NB4 (cell line): Measurements from ENCODE around the gene NGEF.

ENCODE experiments used
- DNase-seq: peaks from one replicate; pipeline ENCODE4 v3.0.0; 2010; ENCODE audit warnings: low read depth
- H3K4me3 ChIP-seq: one replicate; pipeline ENCODE4 v1.5.1; 2011; ENCODE audit warnings: mild to moderate bottlenecking, low read depth, low read length, moderate library complexity
- CTCF ChIP-seq: IDR thresholded peaks from one replicate; pipeline ENCODE4 v1.5.1; 2012; ENCODE audit warnings: low read depth, low read length
- MAX ChIP-seq: IDR thresholded peaks from 2 replicates; pipeline ENCODE4 v1.6.1; 2011; ENCODE audit warnings: low read depth, low read length
- MYC ChIP-seq: IDR thresholded peaks from 2 replicates; pipeline ENCODE4 v1.6.1; 2011; ENCODE audit warnings: low read depth, low read length
- POLR2A ChIP-seq: IDR thresholded peaks from 2 replicates; pipeline ENCODE4 v1.6.1; 2011; ENCODE audit warnings: mild to moderate bottlenecking; ENCODE audit not compliant: insufficient read length; ENCODE audit errors: extremely low read depth

Gene NGEF

GRCh38 chr2:232884549-232885263, 128.3 kb downstream of the NGEF start:
- no peak overlapping the region for H3K4me3 ChIP-seq
- DNase-seq: no peak
- TF ChIP-seq POLR2A (no peak), MAX (no peak), MYC (no peak), CTCF (no peak)

GRCh38 chr2:232884001-232884421, 129.0 kb downstream of the NGEF start:
- DNase-seq: no peak
- H3K4me3 ChIP-seq: no peak overlapping the region
- TF ChIP-seq MYC: no peak
- TF ChIP-seq POLR2A: no peak
- TF ChIP-seq MAX: no peak
- no peak for TF ChIP-seq CTCF

GRCh38 chr2:232883116-232883721, 129.8 kb downstream of the NGEF start:
- H3K4me3 ChIP-seq: no peak overlapping the region
- TF ChIP-seq MYC (no peak), CTCF (no peak), POLR2A (no peak), MAX (no peak)
- DNase-seq: no peak

- DNase-seq: no peak
- no peak overlapping the region for H3K4me3 ChIP-seq
- TF ChIP-seq POLR2A (no peak), MAX (no peak), CTCF (no peak), MYC (no peak)
These were observed 130.4 kb downstream of the NGEF start for GRCh38 chr2:232882505-232883115.

GRCh38 chr2:232882085-232882484, 131.0 kb downstream of the NGEF start:
- no peak for DNase-seq
- no peak overlapping the region for H3K4me3 ChIP-seq
- no peak for TF ChIP-seq POLR2A
- no peak for TF ChIP-seq MAX
- TF ChIP-seq CTCF: no peak
- TF ChIP-seq MYC: no peak
